Raji (cell line): ENCODE measurements around the gene PRKAR1B.

Source experiments
- POLR2A ChIP-seq: IDR thresholded peaks from 2 replicates; pipeline ENCODE4 v1.6.1; 2011; ENCODE audit warnings: low read depth, low read length, control low read depth; ENCODE audit not compliant: insufficient read depth

PRKAR1B gene

DNA sequence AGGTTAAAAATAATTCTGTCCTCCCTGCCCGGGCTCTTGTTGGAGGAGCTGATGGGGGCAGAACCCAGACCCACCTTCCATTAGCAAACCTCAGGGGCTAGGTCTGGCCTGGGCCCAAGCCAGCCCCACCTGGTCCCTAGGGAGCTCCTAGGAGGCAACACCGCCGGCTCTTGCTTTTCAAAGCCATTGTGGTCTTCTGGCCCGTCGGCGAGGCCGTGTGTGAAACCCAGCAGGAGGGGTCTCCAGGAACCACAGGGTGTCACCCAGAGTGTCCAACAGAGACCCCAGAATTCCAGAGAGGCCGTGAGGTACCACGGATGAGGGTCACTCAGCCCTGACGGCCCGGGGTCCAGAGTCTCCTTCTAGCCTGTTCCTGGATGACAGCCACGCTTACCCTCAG is 190.8 kb downstream of the PRKAR1B start:
- TF ChIP-seq POLR2A, result no peak

DNA sequence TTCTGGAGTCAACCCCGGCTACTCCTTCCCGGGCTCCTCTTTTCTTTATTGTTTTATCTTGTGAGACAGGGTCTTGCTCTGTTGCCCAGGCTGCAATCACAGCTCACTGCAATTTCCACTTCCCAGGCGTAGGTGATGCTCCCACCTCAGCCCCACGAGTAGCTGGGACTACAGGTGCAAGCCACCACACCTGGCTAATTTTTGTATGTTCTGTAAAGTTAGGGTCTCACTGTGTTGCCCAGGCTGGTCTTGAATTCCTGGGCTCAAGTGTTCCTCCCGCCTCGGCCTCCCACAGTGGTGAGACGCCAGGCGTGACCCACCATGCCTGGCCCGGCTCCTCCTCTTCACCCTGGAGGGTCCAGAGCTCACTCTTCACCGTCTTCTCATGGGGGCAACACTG is 192.1 kb downstream of the PRKAR1B start:
- TF ChIP-seq POLR2A, result no peak

DNA sequence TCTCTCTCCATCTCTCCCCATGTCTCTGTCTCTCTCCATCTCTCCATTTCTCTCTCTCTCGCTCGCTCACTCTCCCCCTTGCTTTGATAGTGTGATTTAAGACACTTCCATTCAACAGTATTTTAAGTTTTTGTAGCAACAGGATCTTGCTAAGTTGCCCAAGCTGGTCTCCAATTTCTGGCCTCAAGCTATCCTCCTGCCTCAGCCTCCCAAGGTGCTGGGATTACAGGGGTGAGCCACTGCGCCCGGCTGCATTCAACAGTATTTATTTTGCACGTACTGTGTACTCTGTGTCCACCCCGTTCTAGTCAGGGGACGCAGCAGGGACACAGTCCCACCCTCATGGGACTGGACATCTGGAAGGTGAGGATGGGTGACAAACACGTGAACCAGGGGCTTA is 193.0 kb downstream of the PRKAR1B start:
- TF ChIP-seq POLR2A, result no peak

DNA sequence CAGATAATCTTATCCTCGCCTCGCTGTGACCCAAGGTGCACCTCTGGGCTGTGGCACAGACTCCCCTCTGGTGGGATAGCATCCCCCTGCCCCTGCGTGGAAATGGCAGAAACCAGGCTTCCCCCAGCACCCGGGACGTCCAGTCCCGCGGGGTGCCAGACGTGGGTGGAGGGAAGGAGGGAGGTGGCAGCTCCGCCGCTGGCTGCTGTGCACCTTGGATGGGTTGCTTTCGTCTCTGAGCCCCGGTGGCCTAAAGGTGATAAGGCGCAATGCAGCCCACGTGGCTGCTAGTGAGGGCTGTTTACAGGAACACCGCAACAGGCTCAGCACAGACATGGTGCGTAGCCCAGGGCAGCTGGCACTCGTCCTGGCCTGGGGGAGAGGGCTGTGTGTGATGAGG is 193.8 kb downstream of the PRKAR1B start:
- TF ChIP-seq POLR2A, result no peak

DNA sequence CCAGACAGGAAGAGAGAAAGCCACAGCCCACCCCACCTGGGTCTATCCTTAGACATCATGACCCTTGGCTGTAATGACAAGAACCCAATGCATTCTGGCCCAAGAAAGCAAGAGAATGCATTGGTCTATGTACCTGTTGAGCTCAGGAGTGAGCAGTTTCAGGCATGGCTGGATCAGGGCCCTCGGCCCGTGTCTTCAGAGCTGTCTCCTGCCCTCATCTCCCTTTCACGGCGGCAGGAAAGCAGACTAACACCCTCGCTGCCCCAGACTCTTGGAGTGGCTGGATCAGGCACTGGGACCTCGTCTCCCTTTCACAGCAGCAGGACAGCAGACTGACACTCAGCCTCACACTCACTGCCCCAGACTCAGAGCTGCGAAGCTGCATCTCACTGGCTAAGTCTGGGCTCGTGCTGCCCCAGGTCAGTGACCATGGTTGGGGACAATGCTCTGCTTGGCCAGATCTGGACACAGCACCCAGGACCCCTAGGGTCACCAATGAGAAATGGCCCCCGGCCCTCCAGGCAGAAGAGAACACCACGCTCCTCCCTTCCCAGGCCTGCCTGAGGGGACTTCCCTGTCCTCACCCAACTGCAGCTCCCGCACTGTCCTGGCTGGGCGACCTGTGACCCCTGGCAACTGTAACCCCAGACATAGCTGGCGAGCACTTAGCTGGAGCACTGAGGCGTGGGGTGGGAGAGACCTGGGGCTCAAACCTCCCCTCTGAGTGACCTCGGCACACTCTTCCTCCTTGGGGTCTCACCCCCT is 194.5 kb downstream of the PRKAR1B start:
- no peak for TF ChIP-seq POLR2A

DNA sequence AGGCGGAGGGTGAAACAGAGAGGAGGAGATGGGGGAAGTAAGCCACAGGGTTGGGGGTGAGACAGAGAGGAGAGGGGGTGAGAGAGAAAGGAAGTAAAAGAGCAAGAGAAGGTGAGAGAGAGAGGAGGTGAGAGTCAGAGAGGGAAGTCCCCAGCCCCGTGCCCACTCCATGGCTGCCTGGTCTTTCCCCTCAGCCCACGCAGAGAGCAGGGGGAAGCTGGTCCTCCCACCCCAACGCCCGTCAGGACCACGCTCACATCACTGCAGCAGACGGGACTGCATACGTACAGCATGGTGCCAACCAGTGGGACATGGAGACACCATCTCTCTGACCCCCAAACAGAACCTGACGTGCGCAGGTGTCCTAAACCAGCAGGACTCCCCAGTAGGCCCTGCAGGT is 195.3 kb downstream of the PRKAR1B start:
- no peak for TF ChIP-seq POLR2A

DNA sequence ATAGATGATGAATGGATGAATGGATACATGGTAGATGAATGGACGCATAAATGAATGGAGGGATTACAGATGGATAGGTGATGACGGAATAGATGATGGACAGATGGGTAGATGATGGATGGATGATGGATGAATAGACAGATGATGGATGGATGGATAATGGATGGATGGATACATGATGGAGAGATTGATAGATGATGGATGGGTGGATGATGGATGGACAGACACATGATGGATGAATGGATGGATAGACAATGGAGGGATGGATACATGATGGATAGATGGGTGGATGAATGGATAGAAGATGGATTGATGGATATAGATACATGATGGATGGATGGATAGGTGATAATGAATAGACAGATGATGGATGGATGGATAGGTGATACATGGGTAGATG is 198.6 kb downstream of the PRKAR1B start:
- TF ChIP-seq POLR2A, result no peak

DNA sequence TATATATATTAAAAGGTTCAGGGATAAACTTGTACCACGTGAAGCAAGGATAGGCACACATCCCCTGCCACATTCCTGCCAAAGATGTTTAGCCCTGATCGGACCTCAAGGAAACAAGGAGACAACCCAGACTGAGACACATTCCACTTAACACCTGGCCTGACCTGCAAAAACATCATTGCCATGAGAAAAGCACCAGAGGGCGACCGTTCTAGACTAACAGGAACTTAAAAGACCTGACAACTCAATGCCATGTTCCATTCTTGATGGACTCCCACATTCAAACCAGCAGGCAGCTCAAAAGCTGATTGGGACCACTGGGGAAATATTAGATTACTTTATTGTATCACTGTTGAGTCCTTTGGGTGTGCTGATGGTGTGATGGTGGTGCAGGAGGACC is 199.4 kb downstream of the PRKAR1B start:
- TF ChIP-seq POLR2A, result no peak

DNA sequence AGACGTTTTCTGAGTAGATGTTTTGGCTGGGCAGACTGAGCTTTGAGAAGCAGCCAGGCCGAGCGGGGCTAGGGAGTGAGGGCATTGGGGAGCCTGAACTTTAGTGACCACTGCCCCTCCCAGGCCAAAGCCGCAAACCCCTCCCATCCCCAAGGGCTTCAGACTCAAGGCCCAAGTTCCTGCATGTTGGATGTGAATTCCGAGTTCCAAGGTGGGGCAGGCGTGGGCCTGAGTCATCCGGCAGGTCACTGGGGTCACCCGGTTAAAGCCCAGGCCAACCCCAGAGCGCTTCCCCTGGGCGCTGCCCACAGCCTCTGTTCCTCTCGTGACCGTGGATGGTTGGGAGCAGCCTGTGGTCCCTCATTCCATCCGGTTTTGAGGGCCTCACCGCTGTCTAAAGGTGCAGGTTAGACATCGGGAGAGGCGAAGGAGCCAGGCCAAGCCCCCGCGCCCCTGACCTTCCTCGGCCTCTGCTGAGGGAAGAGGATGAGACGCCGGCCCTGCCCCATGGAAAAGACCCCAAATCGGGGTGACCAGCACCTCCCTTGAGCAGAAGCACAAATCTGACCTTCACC is 200.5 kb downstream of the PRKAR1B start:
- no peak for TF ChIP-seq POLR2A

DNA sequence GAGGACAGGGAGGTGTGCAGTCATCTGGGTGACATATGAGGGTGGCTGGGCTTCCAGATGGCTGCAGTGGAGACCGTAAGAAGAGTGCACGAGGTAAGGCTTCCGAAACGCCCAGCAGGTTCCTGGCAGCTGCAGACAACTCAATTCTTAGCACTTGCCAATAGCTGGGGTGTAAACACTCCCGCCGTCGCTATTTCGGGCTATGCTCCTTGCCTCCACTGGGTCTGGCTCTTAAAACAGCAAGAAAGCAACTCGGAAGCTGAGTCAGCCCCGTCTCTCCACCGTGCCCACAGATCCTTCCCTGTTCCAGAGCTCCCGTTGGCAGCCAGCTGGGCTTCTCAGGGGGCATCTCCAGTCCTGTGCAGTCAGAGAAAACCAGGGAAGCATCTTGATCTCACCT is 201.3 kb downstream of the PRKAR1B start:
- no peak for TF ChIP-seq POLR2A

DNA sequence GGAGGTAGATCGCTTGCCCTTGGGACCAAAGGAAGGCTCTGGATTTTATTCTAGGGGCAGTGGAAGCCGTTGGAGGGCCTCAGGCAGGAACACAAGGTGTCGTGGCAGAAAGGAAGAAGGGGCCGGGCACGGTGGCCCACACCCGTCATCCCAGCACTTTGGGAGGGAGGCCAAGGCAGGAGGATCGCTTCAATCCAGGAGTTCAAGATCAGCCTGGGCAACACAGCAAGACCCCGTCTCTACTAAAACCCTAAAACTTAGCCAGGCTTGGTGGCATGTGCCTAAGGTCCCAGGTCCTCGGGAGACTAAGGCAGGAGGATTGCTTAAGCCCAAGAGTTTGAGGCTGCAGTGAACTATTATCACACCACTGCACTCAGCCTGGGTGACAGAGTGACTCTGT is 202.3 kb downstream of the PRKAR1B start:
- no peak for TF ChIP-seq POLR2A

DNA sequence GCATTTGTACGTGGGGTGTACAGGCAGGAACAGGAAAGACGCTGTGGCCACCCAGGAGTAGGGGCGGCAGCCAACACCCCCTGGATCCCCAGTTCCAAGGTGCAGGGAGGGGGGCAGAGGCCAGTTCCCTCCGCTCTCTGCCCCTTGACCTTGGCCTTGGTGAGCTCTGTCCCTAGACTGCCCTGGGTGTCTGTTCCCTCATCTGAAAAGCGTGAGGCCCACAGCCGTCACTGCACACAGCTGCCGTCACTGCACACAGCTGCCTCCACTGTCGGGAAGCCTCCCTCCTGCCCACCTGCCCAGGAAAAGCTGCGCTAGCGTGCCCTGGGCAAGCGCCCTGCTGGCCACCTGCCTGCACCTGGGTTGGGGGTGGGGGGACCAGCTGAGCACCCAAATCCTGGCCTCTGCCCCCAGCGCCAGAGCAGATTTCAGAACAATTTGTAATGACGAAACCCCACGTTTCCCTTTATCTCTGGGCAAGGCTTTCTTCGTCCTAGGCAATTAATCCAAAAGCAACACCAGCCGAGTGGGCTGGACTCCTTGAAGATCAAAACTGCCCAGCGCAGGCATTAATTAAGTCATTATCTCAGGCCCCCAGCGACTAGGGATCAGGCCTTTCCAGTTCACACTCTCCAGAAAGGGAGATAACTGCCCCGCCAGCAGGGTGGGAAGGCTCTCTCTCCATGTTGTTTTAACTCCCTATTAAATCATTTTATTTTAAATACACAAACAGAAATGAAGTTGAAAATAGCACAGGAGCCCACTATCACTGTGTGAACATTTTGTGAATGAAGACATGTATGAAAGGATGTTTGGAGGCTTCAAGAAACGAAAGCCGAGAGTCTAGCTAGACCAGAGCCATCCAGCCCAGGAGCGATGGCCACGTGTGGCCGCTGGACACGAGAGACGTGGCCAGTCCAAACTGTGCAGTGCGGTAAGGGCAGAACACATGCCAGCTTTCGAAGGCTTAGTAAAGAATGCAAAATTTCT is 203.4 kb downstream of the PRKAR1B start:
- TF ChIP-seq POLR2A, result no peak

DNA sequence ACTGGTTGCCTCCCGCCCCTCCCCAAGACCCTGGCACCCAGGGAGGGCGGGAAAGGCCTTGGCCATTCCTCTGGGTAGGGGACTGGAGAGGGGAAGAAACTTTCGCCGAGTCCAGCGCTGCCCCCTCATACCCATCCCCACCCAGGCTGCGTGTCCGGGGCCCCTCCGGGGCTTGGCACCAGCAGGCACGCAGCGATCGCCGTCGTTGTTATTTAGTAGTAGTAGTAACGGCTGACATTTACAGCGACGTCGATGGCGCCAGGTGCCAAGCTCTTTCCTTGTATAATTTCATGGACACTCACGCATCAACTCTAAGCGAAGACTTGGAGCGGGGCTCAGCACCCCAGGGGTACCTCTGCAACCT is 204.1 kb downstream of the PRKAR1B start:
- no peak for TF ChIP-seq POLR2A

DNA sequence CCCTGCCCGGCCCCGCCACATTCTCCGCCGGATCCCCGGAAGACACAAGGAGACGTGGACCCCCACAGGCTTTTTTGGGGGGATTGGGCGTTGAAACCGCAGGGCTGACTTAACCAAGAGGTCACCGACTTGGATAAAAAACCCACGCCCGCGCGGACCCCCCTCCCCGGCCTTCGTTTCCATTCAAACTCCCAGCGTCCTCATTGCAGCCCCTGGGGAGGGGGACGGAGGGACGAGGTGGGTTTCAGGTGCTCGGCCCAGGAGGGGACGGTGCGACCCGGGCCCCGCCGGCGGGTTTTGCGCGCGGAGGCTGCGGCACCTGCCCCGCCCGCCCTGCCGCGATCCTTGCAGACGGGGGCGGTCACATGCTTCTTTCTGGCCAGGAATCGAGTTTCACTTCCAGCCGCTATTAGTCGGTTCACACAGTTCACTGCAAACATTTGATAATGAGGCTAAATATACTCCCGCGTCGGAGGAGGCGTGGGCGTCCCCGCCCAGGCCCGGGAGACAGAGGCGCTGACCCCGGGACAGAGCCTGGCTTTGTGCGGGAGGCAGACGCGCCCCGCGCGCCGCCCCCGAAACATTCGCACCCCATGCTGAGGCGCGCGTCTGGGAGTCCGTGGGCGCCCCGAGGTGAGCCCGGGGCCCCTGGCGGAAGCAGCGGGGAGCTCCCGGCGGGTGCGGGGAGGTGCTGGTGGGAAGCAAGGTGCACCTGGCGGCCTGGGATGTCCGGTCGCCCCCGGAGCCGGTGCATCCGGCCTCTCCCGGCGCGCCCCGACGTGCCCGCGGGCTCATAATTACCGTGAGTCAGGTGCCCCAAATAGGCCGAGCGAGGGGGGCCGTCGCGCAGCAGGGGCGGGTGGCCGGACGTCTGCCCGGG is 204.8 kb downstream of the PRKAR1B start:
- TF ChIP-seq POLR2A, result no peak
